Measurements from ENCODE around the gene KCTD21. TPM values are rescaled to one million over a fixed set of nuclear protein-coding genes. Genes with fewer than 3 reads are reported as not detected.

The KCTD21 gene
- total RNA-seq, 1 donor from 2014 or later: 0.90 TPM

- H3K4me2 ChIP-seq: no peak overlapping the region
- no peaks in the 10 kb centered on the region for H3K4me1 ChIP-seq
- H4K20me1 ChIP-seq (ENCODE audit: low read depth): no peaks in the 10 kb centered on the region
- H3K9me3 Mint-ChIP-seq: no peaks in the 10 kb centered on the region
- H3F3A ChIP-seq (ENCODE audit: low read depth): no peaks in the 10 kb centered on the region
- no peak for DNase-seq (ENCODE audit: low spot score)
- peaks cover 40% of the 10 kb centered on the region for H3K36me3 Mint-ChIP-seq
- H2AFZ ChIP-seq (replicated peaks): no peak overlapping the region
- no peaks in the 10 kb centered on the region for H3K79me2 ChIP-seq (ENCODE audit: low read depth)
- H3K9me3 ChIP-seq (ENCODE audit: low read depth): no peaks in the 10 kb centered on the region
- no peaks in the 10 kb centered on the region for H3K4me1 Mint-ChIP-seq
- no peak overlapping the region for H3K27ac Mint-ChIP-seq
- H3K4me3 ChIP-seq: no peak overlapping the region
- TF ChIP-seq, protein P1, sequence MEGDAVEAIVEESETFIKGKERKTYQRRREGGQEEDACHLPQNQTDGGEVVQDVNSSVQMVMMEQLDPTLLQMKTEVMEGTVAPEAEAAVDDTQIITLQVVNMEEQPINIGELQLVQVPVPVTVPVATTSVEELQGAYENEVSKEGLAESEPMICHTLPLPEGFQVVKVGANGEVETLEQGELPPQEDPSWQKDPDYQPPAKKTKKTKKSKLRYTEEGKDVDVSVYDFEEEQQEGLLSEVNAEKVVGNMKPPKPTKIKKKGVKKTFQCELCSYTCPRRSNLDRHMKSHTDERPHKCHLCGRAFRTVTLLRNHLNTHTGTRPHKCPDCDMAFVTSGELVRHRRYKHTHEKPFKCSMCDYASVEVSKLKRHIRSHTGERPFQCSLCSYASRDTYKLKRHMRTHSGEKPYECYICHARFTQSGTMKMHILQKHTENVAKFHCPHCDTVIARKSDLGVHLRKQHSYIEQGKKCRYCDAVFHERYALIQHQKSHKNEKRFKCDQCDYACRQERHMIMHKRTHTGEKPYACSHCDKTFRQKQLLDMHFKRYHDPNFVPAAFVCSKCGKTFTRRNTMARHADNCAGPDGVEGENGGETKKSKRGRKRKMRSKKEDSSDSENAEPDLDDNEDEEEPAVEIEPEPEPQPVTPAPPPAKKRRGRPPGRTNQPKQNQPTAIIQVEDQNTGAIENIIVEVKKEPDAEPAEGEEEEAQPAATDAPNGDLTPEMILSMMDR (IDR thresholded peaks at IDR 0.05): no peak
- no peak for TF ChIP-seq EZH2phosphoT487 (IDR thresholded peaks at IDR 0.05)
- no peak for TF ChIP-seq EZH2 (IDR thresholded peaks at IDR 0.05)
- no peaks in the 10 kb centered on the region for H3K36me3 ChIP-seq
- H3K4me3 Mint-ChIP-seq: no peak overlapping the region
- H3K27ac ChIP-seq: no peak overlapping the region
- no peaks in the 10 kb centered on the region for H3K27me3 ChIP-seq
- H3K27me3 Mint-ChIP-seq (ENCODE audit: insufficient read depth, low read depth): peaks cover 10% of the 10 kb centered on the region
- no peak overlapping the region for H3K9ac ChIP-seq
These were observed 30.5 kb upstream of the KCTD21 start for GRCh38 chr11:78218707-78219492.

GRCh38 chr11:78217650-78218541 is 29.5 kb upstream of the KCTD21 start:
- DNase-seq (ENCODE audit: low spot score): no peak
- no peak overlapping the region for H3K4me3 Mint-ChIP-seq

DNA sequence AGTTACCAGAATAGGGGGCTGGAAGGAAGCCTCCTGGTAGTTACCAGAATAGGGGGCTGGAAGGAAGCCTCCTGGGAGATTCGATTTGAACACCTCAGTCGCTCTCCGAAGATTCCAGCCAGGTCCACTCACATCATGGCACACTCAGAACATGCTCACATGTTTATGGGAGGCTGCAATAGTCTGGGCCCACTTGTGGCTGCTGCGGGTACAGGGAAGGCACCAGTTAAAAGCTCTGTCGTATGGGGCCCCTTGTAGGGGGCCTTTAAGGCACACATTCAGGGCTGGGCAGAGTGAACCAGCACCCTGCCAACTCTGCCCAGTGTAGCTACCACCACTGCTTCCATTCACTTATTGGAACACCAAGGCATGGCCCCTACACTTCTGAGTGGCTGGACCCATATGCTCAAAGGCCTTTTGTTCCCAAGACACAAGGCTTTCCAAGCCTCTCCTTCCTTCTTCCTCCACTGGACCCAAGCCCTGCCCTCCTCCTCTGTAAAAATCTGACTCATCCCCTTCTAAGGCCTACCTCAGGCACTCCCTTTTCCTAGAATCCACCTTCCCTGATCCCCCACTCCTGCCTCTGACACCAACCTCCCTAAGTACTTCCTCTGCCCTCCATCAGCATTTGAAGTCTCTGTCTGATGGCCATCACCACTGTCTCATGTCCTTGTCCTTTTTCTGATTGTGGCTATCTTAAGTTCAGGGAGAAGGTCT is 28.3 kb upstream of the KCTD21 start:
- H3K9me3 Mint-ChIP-seq: no peaks in the 10 kb centered on the region
- Histone ChIP-seq H3K4me1 (no peaks in the 10 kb centered on the region), H3F3A (ENCODE audit: low read depth) (no peaks in the 10 kb centered on the region), H3K27ac (no peak overlapping the region), H3K79me2 (ENCODE audit: low read depth) (no peaks in the 10 kb centered on the region), H3K4me2 (no peak overlapping the region), H4K20me1 (ENCODE audit: low read depth) (no peaks in the 10 kb centered on the region), H3K4me3 (no peak overlapping the region), H2AFZ (replicated peaks) (no peak overlapping the region), H3K9ac (no peak overlapping the region), H3K27me3 (no peaks in the 10 kb centered on the region), H3K36me3 (no peaks in the 10 kb centered on the region), H3K9me3 (ENCODE audit: low read depth) (no peaks in the 10 kb centered on the region)
- no peaks in the 10 kb centered on the region for H3K4me1 Mint-ChIP-seq
- H3K36me3 Mint-ChIP-seq: peaks cover 39% of the 10 kb centered on the region
- TF ChIP-seq, protein P1 (IDR thresholded peaks at IDR 0.05): no peak
- TF ChIP-seq EZH2 (IDR thresholded peaks at IDR 0.05) (no peak), EZH2phosphoT487 (IDR thresholded peaks at IDR 0.05) (no peak)
- peaks cover 10% of the 10 kb centered on the region for H3K27me3 Mint-ChIP-seq (ENCODE audit: insufficient read depth, low read depth)
- no peak overlapping the region for H3K4me3 Mint-ChIP-seq
- DNase-seq (ENCODE audit: low spot score): no peak
- H3K27ac Mint-ChIP-seq: no peak overlapping the region

More at GRCh38 chr11:78217650-78218541, 29.5 kb upstream of the KCTD21 start:
- H3K36me3 Mint-ChIP-seq: peaks cover 36% of the 10 kb centered on the region
- H3K4me3 ChIP-seq: no peak overlapping the region
- H4K20me1 ChIP-seq (ENCODE audit: low read depth): no peaks in the 10 kb centered on the region
- no peaks in the 10 kb centered on the region for H3K4me1 Mint-ChIP-seq
- no peaks in the 10 kb centered on the region for H3K9me3 Mint-ChIP-seq
- no peaks in the 10 kb centered on the region for H3K79me2 ChIP-seq (ENCODE audit: low read depth)
- H3K9me3 ChIP-seq (ENCODE audit: low read depth): no peaks in the 10 kb centered on the region
- H3K27me3 ChIP-seq: no peaks in the 10 kb centered on the region
- no peak overlapping the region for H3K9ac ChIP-seq
- H3K4me1 ChIP-seq: no peaks in the 10 kb centered on the region
- H3K27ac Mint-ChIP-seq: no peak overlapping the region
- H3F3A ChIP-seq (ENCODE audit: low read depth): no peaks in the 10 kb centered on the region
- H3K36me3 ChIP-seq: no peaks in the 10 kb centered on the region
- H3K27me3 Mint-ChIP-seq (ENCODE audit: insufficient read depth, low read depth): peaks cover 10% of the 10 kb centered on the region
- no peak overlapping the region for H2AFZ ChIP-seq (replicated peaks)
- TF ChIP-seq, protein P1 (IDR thresholded peaks at IDR 0.05): no peak
- TF ChIP-seq EZH2phosphoT487 (IDR thresholded peaks at IDR 0.05): no peak
- no peak for TF ChIP-seq EZH2 (IDR thresholded peaks at IDR 0.05)
- no peak overlapping the region for H3K4me2 ChIP-seq
- H3K27ac ChIP-seq: no peak overlapping the region

All from neural progenitor cell (in vitro differentiated cells).